ENCODE results near the gene SYCP2L.
A peak's percentile ranks its signal among the peaks of the same experiment; 100 is the strongest.
"Not testable (repeated sequence)": the region's sequence is repeated elsewhere in the genome, so short reads cannot be mapped to it uniquely, and the experiment has no call there.

Gene SYCP2L

GRCh38 chr6:10977231-10977968, 90.5 kb downstream of the SYCP2L start:
- no peaks in the 10 kb centered on the region for H3K27me3 ChIP-seq (ENCODE audit: control insufficient read depth, insufficient read depth, low read length)

GRCh38 chr6:10979603-10980002, 92.8 kb downstream of the SYCP2L start:
- no peak overlapping the region for H3K9ac ChIP-seq (ENCODE audit: low read depth, low read length)
- H3K4me1 ChIP-seq (ENCODE audit: control insufficient read depth, insufficient read depth, low read length): peaks cover 4% of the 10 kb centered on the region; the same call in 1 of the 2 replicates
- no peak overlapping the region for H3K4me3 ChIP-seq (ENCODE audit: low read depth, low read length)
- no peaks in the 10 kb centered on the region for H3K27me3 ChIP-seq (ENCODE audit: control insufficient read depth, insufficient read depth, low read length)
- H3K9me3 ChIP-seq (ENCODE audit: control insufficient read depth, insufficient read depth, low read length): no peaks in the 10 kb centered on the region
- no peaks in the 10 kb centered on the region for H3K36me3 ChIP-seq (ENCODE audit: control insufficient read depth, insufficient read depth, low read length)
- no peak overlapping the region for H3K27ac ChIP-seq (ENCODE audit: low read depth, low read length)

More at GRCh38 chr6:10977231-10977968, 90.5 kb downstream of the SYCP2L start:
- H3K4me3 ChIP-seq (ENCODE audit: low read depth, low read length): no peak overlapping the region
- no peak overlapping the region for H3K27ac ChIP-seq (ENCODE audit: low read depth, low read length)
- peaks cover 4% of the 10 kb centered on the region; the same call in 1 of the 2 replicates for H3K4me1 ChIP-seq (ENCODE audit: control insufficient read depth, insufficient read depth, low read length)
- H3K36me3 ChIP-seq (ENCODE audit: control insufficient read depth, insufficient read depth, low read length): no peaks in the 10 kb centered on the region
- no peak overlapping the region for H3K9ac ChIP-seq (ENCODE audit: low read depth, low read length)
- H3K9me3 ChIP-seq (ENCODE audit: control insufficient read depth, insufficient read depth, low read length): no peaks in the 10 kb centered on the region

DNA sequence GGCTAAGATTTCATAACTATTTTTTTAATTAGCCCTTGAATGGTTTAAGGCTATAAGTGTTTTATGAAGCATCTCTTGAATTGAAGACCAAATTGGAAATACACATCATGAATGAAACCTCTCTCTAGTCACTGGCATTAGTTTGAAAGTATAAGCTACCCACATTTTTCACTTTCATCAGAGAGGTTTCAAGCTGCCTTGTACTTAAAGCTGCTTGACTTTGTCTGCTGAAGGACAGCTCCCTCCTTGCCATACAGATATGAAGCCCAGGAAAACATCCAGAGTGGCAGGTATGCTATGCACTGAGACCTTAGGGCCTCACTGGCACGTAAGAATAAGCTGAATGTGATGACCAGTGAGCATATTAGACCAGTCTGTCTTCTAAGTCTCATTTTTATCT, 94.6 kb downstream of the SYCP2L start:
- Histone ChIP-seq H3K9ac (ENCODE audit: low read depth, low read length) (no peak overlapping the region), H3K9me3 (ENCODE audit: control insufficient read depth, insufficient read depth, low read length) (no peaks in the 10 kb centered on the region), H3K4me1 (ENCODE audit: control insufficient read depth, insufficient read depth, low read length) (peaks cover 4% of the 10 kb centered on the region; the same call in 1 of the 2 replicates), H3K27ac (ENCODE audit: low read depth, low read length) (no peak overlapping the region), H3K4me3 (ENCODE audit: low read depth, low read length) (no peak overlapping the region), H3K36me3 (ENCODE audit: control insufficient read depth, insufficient read depth, low read length) (no peaks in the 10 kb centered on the region), H3K27me3 (ENCODE audit: control insufficient read depth, insufficient read depth, low read length) (no peaks in the 10 kb centered on the region)

- not testable (repeated sequence) for H3K9me3 ChIP-seq (ENCODE audit: control insufficient read depth, insufficient read depth, low read length); H3K27ac ChIP-seq (ENCODE audit: low read depth, low read length); H3K4me3 ChIP-seq (ENCODE audit: low read depth, low read length); H3K27me3 ChIP-seq (ENCODE audit: control insufficient read depth, insufficient read depth, low read length); H3K9ac ChIP-seq (ENCODE audit: low read depth, low read length); H3K4me1 ChIP-seq (ENCODE audit: control insufficient read depth, insufficient read depth, low read length); H3K36me3 ChIP-seq (ENCODE audit: control insufficient read depth, insufficient read depth, low read length)
Measured at GRCh38 chr6:10984959-10985358, 98.1 kb downstream of the SYCP2L start.

GRCh38 chr6:10989587-10989986, 102.7 kb downstream of the SYCP2L start:
- H3K9ac ChIP-seq (ENCODE audit: low read depth, low read length): no peak overlapping the region
- H3K36me3 ChIP-seq (ENCODE audit: control insufficient read depth, insufficient read depth, low read length): no peaks in the 10 kb centered on the region
- no peaks in the 10 kb centered on the region for H3K9me3 ChIP-seq (ENCODE audit: control insufficient read depth, insufficient read depth, low read length)
- H3K4me3 ChIP-seq (ENCODE audit: low read depth, low read length): no peak overlapping the region
- no peak overlapping the region for H3K27ac ChIP-seq (ENCODE audit: low read depth, low read length)
- H3K27me3 ChIP-seq (ENCODE audit: control insufficient read depth, insufficient read depth, low read length): no peaks in the 10 kb centered on the region
- no peaks in the 10 kb centered on the region for H3K4me1 ChIP-seq (ENCODE audit: control insufficient read depth, insufficient read depth, low read length)

DNA sequence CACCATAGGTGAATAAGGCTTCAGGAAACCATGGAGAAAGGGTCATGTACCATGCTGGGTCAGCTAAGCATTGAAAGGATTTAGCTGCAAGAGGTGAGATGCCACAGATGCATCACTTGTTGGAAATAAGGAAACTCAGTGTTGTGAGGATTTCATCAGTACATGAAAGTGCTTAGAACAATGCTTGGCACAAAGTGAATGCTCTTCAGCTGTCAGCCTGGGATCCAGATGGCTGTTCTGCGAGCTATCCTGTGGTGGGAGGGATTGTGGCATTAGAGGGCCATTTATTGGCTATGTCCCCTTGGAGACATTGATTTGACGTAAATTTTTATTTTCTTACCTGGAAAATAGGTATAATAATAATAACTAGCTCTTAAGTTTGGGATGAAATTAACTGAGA, 104.3 kb downstream of the SYCP2L start:
- Histone ChIP-seq H3K27me3 (ENCODE audit: control insufficient read depth, insufficient read depth, low read length) (no peaks in the 10 kb centered on the region), H3K9ac (ENCODE audit: low read depth, low read length) (no peak overlapping the region), H3K36me3 (ENCODE audit: control insufficient read depth, insufficient read depth, low read length) (no peaks in the 10 kb centered on the region), H3K4me1 (ENCODE audit: control insufficient read depth, insufficient read depth, low read length) (peaks cover 12% of the 10 kb centered on the region), H3K4me3 (ENCODE audit: low read depth, low read length) (no peak overlapping the region), H3K27ac (ENCODE audit: low read depth, low read length) (no peak overlapping the region), H3K9me3 (ENCODE audit: control insufficient read depth, insufficient read depth, low read length) (no peaks in the 10 kb centered on the region)

GRCh38 chr6:10993896-10994295, 107.0 kb downstream of the SYCP2L start:
- H3K4me3 ChIP-seq (ENCODE audit: low read depth, low read length): no peak overlapping the region
- H3K27me3 ChIP-seq (ENCODE audit: control insufficient read depth, insufficient read depth, low read length): no peaks in the 10 kb centered on the region
- peaks cover 12% of the 10 kb centered on the region for H3K4me1 ChIP-seq (ENCODE audit: control insufficient read depth, insufficient read depth, low read length)
- no peak overlapping the region for H3K27ac ChIP-seq (ENCODE audit: low read depth, low read length)
- H3K9ac ChIP-seq (ENCODE audit: low read depth, low read length): no peak overlapping the region
- no peaks in the 10 kb centered on the region for H3K36me3 ChIP-seq (ENCODE audit: control insufficient read depth, insufficient read depth, low read length)
- H3K9me3 ChIP-seq (ENCODE audit: control insufficient read depth, insufficient read depth, low read length): no peaks in the 10 kb centered on the region

- Histone ChIP-seq H3K4me3 (ENCODE audit: low read depth, low read length) (no peak overlapping the region), H3K27me3 (ENCODE audit: control insufficient read depth, insufficient read depth, low read length) (no peaks in the 10 kb centered on the region), H3K27ac (ENCODE audit: low read depth, low read length) (peak overlapping the region; percentile 43), H3K36me3 (ENCODE audit: control insufficient read depth, insufficient read depth, low read length) (no peaks in the 10 kb centered on the region), H3K9me3 (ENCODE audit: control insufficient read depth, insufficient read depth, low read length) (no peaks in the 10 kb centered on the region), H3K4me1 (ENCODE audit: control insufficient read depth, insufficient read depth, low read length) (peaks cover 12% of the 10 kb centered on the region), H3K9ac (ENCODE audit: low read depth, low read length) (no peak overlapping the region)
Measured at GRCh38 chr6:10995114-10995707, 108.4 kb downstream of the SYCP2L start.

DNA sequence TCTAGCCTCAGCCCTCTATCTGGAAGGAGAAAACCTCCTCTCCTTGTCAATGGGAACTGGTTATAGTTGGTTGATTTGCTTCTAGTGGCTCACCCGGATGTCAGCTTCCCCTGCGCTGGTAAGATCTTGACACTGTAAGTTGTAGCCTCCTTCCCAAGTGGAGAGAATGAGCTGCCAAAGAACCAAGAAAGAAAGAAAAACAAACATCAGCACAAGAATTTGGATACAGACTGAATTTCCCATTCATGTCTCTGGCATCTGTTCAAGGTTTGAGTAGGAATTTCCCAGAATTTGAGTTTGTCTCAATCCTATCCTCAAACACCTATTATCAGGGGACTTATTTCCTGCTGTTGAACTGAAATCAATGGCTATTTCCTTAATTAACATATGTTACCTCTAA, 113.1 kb downstream of the SYCP2L start:
- Histone ChIP-seq H3K36me3 (ENCODE audit: control insufficient read depth, insufficient read depth, low read length) (no peaks in the 10 kb centered on the region), H3K9me3 (ENCODE audit: control insufficient read depth, insufficient read depth, low read length) (no peaks in the 10 kb centered on the region), H3K27ac (ENCODE audit: low read depth, low read length) (no peak overlapping the region), H3K4me3 (ENCODE audit: low read depth, low read length) (no peak overlapping the region), H3K9ac (ENCODE audit: low read depth, low read length) (no peak overlapping the region), H3K4me1 (ENCODE audit: control insufficient read depth, insufficient read depth, low read length) (peaks cover 9% of the 10 kb centered on the region), H3K27me3 (ENCODE audit: control insufficient read depth, insufficient read depth, low read length) (no peaks in the 10 kb centered on the region; the same call in 1 of the 2 replicates)

- H3K27ac ChIP-seq (ENCODE audit: low read depth, low read length): no peak overlapping the region
- H3K36me3 ChIP-seq (ENCODE audit: control insufficient read depth, insufficient read depth, low read length): no peaks in the 10 kb centered on the region
- no peaks in the 10 kb centered on the region; the same call in 1 of the 2 replicates for H3K27me3 ChIP-seq (ENCODE audit: control insufficient read depth, insufficient read depth, low read length)
- H3K9me3 ChIP-seq (ENCODE audit: control insufficient read depth, insufficient read depth, low read length): no peaks in the 10 kb centered on the region
- no peak overlapping the region for H3K9ac ChIP-seq (ENCODE audit: low read depth, low read length)
- H3K4me1 ChIP-seq (ENCODE audit: control insufficient read depth, insufficient read depth, low read length): no peaks in the 10 kb centered on the region
- H3K4me3 ChIP-seq (ENCODE audit: low read depth, low read length): no peak overlapping the region
Measured at GRCh38 chr6:11002176-11002575, 115.3 kb downstream of the SYCP2L start.

- not testable (repeated sequence) for H3K4me1 ChIP-seq (ENCODE audit: control insufficient read depth, insufficient read depth, low read length); H3K4me3 ChIP-seq (ENCODE audit: low read depth, low read length); H3K9ac ChIP-seq (ENCODE audit: low read depth, low read length); H3K9me3 ChIP-seq (ENCODE audit: control insufficient read depth, insufficient read depth, low read length); H3K36me3 ChIP-seq (ENCODE audit: control insufficient read depth, insufficient read depth, low read length); H3K27ac ChIP-seq (ENCODE audit: low read depth, low read length); H3K27me3 ChIP-seq (ENCODE audit: control insufficient read depth, insufficient read depth, low read length)
Measured at GRCh38 chr6:11003297-11003696, 116.4 kb downstream of the SYCP2L start.

Data from HUES48 (cell line).